ENCODE measurements around the gene BPIFA1.

BPIFA1 gene

DNA sequence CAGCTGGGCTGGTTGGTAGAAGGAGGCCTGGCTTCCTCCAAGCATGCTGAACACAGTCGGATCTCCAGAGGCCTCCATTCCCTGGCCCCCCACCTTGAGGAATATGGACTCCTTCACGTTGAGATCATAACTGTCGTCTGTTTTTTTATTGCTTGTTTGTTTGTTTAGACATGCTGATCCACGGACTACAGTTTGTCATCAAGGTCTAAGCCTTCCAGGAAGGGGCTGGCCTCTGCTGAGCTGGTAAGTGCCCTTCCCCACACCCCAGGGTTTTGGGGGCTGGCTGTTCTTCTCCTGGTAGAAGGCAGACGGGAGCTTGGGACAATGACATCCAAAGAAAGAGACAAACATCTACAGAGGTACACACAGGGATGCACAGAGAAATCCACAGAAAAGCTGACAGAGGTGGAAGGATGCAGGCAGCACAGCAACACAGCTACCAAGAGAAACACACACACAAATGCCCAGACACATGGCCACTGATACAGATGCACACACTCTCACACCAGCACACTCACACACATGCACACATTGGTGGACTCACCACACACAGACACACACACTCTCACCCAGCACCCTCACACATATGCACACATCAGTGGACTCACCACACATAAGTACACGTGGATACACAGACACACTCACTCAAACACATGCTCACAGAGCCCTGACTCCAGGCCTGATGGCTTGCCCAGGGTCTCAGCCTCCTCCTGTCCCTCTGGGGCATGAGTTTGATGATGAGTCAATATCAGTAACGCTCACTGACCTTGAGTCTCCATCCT, 6.7 kb downstream of the BPIFA1 start:
- TF ChIP-seq, protein P1, sequence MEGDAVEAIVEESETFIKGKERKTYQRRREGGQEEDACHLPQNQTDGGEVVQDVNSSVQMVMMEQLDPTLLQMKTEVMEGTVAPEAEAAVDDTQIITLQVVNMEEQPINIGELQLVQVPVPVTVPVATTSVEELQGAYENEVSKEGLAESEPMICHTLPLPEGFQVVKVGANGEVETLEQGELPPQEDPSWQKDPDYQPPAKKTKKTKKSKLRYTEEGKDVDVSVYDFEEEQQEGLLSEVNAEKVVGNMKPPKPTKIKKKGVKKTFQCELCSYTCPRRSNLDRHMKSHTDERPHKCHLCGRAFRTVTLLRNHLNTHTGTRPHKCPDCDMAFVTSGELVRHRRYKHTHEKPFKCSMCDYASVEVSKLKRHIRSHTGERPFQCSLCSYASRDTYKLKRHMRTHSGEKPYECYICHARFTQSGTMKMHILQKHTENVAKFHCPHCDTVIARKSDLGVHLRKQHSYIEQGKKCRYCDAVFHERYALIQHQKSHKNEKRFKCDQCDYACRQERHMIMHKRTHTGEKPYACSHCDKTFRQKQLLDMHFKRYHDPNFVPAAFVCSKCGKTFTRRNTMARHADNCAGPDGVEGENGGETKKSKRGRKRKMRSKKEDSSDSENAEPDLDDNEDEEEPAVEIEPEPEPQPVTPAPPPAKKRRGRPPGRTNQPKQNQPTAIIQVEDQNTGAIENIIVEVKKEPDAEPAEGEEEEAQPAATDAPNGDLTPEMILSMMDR (IDR thresholded peaks at IDR 0.05; ENCODE audit: control extremely low read depth, extremely low read depth, low read depth, missing control alignments) = no peak
- POLR2A ChIA-PET = no interaction called here
- no peak for DNase-seq (ENCODE audit: extremely low spot score)
- CTCF ChIA-PET = no interaction called here

DNA sequence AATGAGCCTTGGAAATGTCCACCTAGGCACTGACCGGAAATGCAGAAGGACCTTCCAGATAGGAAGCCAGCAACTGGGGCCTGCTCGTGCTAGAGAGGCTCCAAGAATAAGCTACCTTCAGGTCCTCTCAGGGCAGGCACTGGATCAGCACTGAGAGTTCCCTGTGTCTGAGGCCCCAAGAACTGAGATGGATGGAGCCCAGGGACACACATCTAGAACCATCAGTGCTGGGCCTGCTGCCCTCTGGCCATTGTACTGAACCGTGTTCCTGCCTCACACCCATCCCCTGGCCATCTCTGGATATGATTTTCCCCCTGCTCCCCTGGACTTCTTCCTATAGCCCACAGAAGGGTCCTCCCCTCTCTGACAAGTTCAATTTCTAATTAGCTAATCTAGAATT, 10.3 kb downstream of the BPIFA1 start:
- no peak for DNase-seq (ENCODE audit: extremely low spot score)
- TF ChIP-seq, protein P1 (IDR thresholded peaks at IDR 0.05; ENCODE audit: control extremely low read depth, extremely low read depth, low read depth, missing control alignments) = no peak
- POLR2A ChIA-PET = no interaction called here
- CTCF ChIA-PET = interaction anchor here (0.8 to 1.6 kb wide), 7 partner anchors 11 to 46 kb away, joined by 3 to 7 read pairs (median 3); partner anchors contain the start of gene BPIFA1

DNA sequence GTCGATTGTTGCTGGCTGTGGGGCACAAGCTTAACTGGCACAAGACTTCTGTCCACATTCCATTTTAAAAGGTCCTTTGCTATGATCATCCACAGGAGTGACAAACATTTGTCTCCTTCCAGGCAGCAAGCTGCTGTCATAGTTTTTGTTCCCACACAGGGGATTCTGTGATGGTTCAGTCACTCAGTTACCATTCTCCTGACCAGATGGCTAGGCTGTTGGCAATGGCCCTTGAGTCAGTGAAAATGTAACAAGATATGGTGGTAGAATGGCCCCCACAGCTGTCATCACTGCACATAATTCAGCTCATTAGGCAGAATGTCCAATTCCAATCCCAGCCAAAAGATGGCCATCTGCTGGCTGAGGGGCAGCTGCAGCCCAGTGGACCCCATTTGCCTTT, 13.7 kb downstream of the BPIFA1 start:
- TF ChIP-seq, protein P1 (IDR thresholded peaks at IDR 0.05; ENCODE audit: control extremely low read depth, extremely low read depth, low read depth, missing control alignments) = no peak
- ChIA-PET POLR2A (no interaction called here), CTCF (interaction anchor here (1.1 kb wide), 1 partner anchor 14 kb away, joined by 3 read pairs; the partner anchor contains the start of gene BPIFA1)
- DNase-seq (ENCODE audit: extremely low spot score) = no peak

DNA sequence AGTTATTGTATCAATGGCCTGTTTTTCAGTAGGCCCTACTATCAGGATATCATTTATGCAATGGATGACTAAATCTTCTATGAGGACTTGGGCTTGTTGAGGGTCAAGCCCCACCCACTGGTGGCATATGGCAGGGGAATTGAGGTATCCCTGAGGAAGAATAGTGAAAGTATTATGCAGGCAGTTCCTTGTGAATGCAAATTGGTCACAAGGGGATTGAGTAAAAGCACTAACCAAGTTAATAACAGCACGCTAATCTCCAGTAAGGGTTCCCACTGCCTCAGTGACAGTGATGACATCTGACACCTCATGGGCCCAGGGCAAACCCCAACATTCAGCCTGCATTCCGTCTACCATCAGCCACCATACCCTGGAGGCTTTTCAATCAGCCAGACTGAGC, 14.9 kb downstream of the BPIFA1 start:
- ChIA-PET CTCF (interaction anchor here (1.1 kb wide), 1 partner anchor 15 kb away, joined by 3 read pairs; the partner anchor contains the start of gene BPIFA1), POLR2A (no interaction called here)

DNA sequence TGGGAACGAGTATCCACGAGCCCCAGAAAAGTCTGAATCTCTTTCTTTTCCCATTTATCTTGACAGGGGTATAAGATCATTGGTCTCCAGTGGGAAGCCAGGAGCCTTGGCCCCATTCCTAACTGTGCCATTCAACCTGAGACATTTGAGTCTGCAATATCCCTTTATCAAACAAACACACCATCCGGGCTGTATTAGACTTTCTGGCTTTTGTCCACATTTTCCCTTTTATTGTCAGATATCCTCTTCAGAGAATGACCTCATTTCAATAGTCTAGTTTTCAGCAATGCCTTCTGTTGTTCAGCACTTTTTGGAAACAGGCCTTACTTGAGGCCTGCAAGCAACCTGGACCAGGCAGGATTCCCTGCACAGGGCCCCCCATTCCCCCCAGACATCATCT, 15.7 kb downstream of the BPIFA1 start:
- POLR2A ChIA-PET = no interaction called here
- CTCF ChIA-PET = no interaction called here
- DNase-seq (ENCODE audit: extremely low spot score) = no peak

More for the DNA sequence above, 14.9 kb downstream of the BPIFA1 start:
- TF ChIP-seq, protein P1 (IDR thresholded peaks at IDR 0.05; ENCODE audit: control extremely low read depth, extremely low read depth, low read depth, missing control alignments) = no peak
- no peak for DNase-seq (ENCODE audit: extremely low spot score)

DNA sequence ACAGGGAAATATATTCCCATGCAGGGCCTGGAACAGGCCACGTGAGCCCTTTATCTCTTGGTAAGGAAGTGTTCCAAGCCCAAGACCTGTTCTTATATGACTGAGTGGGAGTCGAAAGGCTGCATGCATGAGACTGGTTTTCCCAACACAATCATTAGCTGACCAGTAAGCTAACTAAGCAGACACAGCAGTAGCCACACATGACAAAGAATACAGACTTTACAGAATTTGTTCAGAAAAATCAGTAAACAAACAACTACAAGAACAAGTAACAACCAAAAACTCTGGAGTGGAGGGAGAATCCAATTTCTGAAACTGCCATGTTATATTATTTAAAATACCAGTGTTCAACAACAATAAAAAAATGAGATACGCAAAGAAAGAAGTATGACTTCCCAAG, 16.7 kb downstream of the BPIFA1 start:
- no peak for DNase-seq (ENCODE audit: extremely low spot score)
- CTCF ChIA-PET = no interaction called here
- POLR2A ChIA-PET = no interaction called here
- TF ChIP-seq, protein P1 (IDR thresholded peaks at IDR 0.05; ENCODE audit: control extremely low read depth, extremely low read depth, low read depth, missing control alignments) = no peak

More for the DNA sequence above, 15.7 kb downstream of the BPIFA1 start:
- TF ChIP-seq, protein P1 (IDR thresholded peaks at IDR 0.05; ENCODE audit: control extremely low read depth, extremely low read depth, low read depth, missing control alignments) = no peak
